ENCODE results near the gene FUNDC2.

FUNDC2 gene

DNA sequence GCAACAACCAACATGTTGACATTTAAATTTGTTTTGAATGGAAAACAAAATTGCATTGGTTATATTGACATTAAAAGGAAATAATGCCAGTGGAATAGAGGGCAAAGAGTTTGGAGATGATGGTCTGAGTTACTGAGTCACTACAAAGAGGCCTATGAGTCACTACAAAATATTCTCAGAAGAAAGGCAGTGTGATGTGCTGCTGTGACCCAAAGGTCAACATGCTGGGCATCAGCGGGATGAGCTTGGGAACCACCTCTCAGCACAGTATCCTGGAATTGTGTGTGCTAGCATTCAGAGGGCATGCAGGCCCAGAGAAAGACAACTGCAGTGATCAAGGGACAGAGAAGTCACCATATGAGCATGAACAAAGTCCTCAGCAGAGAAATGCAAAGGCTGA is 41.5 kb downstream of the FUNDC2 start:
- H3K4me1 ChIP-seq = peaks cover 19% of the 10 kb centered on the region
- no peak overlapping the region for H3K27ac ChIP-seq
- TF ChIP-seq Cebpa-rat (IDR thresholded peaks at IDR 0.05) = no peak
- H3K9me3 ChIP-seq = no peaks in the 10 kb centered on the region
- no peak overlapping the region for H3K4me2 ChIP-seq
- peaks cover 78% of the 10 kb centered on the region for H3K27me3 ChIP-seq
- H3K4me3 ChIP-seq = no peak overlapping the region
- no peaks in the 10 kb centered on the region for H3K36me3 ChIP-seq
- 0 out of 2 replicates have a peak, but pooled peaks cover 12% of the 10 kb centered on the region for H4K20me1 ChIP-seq
- H3K9ac ChIP-seq = no peak overlapping the region

DNA sequence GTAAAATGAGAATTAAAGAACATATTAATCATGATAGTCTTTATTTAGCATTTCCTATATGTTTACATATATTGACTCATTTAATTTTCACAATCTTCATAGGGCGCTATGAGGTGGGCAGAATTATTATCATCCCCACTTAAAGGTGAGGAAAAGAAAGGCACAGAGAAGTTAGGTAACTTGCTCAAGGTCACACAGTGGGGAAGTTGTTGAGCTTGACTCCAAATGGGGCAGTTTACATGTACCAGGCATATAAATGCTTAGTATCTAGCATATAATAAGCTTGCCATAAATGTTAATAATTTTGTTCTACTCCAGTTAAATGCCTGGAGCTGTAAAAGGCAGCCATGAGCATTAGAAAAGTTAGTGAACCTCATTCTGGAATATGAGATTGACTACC is 42.8 kb downstream of the FUNDC2 start:
- H3K4me3 ChIP-seq = peak overlapping the region; percentile 77

DNA sequence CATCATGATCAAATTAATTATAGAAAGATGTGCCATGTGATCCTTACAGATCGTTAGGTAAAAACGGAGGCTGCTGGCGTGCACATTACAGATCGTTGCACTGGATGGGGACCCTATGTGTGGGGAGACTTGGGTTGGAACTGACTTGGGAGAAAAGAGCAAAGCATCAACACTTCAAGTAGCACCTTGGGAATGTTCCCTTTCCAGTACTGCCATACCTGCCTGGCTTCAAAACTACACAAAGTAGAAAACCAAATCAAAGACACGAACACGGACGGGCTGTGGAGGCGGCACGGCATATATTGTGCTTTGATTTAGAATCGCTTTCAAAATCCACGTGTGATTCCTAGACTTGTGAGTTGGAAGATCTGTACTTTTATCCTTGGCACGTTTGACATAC is 43.4 kb downstream of the FUNDC2 start:
- no peaks in the 10 kb centered on the region for H3K9me3 ChIP-seq
- peak overlapping the region; percentile 80 for H3K9ac ChIP-seq
- peaks cover 27% of the 10 kb centered on the region for H3K4me1 ChIP-seq
- H3K27me3 ChIP-seq = peaks cover 75% of the 10 kb centered on the region
- peaks cover 4% of the 10 kb centered on the region; the same call in 1 of the 2 replicates for H3K36me3 ChIP-seq
- peak overlapping the region; percentile 61 for H3K4me2 ChIP-seq
- H3K4me3 ChIP-seq = peak overlapping the region; percentile 77
- 0 out of 2 replicates have a peak, but pooled peaks cover 14% of the 10 kb centered on the region for H4K20me1 ChIP-seq
- H3K27ac ChIP-seq = peak overlapping the region; percentile 71; the same call in 1 of the 2 replicates
- no peak for TF ChIP-seq Cebpa-rat (IDR thresholded peaks at IDR 0.05)

More for the DNA sequence above, 42.8 kb downstream of the FUNDC2 start:
- no peak for TF ChIP-seq Cebpa-rat (IDR thresholded peaks at IDR 0.05)
- H3K36me3 ChIP-seq = peaks cover 4% of the 10 kb centered on the region; the same call in 1 of the 2 replicates
- 0 out of 2 replicates have a peak, but pooled peaks cover 12% of the 10 kb centered on the region for H4K20me1 ChIP-seq
- peaks cover 27% of the 10 kb centered on the region for H3K4me1 ChIP-seq
- no peak overlapping the region for H3K27ac ChIP-seq
- H3K9ac ChIP-seq = no peak overlapping the region; the same call in 1 of the 2 replicates
- H3K9me3 ChIP-seq = no peaks in the 10 kb centered on the region
- peaks cover 79% of the 10 kb centered on the region for H3K27me3 ChIP-seq
- peak overlapping the region; percentile 61 for H3K4me2 ChIP-seq

DNA sequence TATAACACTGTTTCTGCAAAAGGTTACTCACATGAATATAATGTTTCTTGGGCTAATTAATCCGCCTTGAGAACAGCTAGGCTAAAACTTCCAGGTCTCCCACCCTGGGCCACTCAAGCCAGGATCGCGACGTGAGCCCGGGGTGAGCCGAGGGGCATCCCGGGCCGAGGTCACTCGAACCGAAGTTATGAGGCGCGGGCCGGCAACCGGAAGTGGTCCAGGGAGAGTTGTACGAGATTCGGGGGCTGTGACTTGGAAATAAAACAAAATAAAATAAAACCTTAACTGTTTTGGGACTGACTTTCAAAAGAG is 44.0 kb downstream of the FUNDC2 start:
- peak overlapping the region; percentile 71 for H3K27ac ChIP-seq
- peak overlapping the region; percentile 80 for H3K9ac ChIP-seq
- H3K4me3 ChIP-seq = peak overlapping the region; percentile 77
- no peaks in the 10 kb centered on the region for H3K9me3 ChIP-seq
- 0 out of 2 replicates have a peak, but pooled peaks cover 19% of the 10 kb centered on the region for H4K20me1 ChIP-seq
- peaks cover 27% of the 10 kb centered on the region for H3K4me1 ChIP-seq
- no peak for TF ChIP-seq Cebpa-rat (IDR thresholded peaks at IDR 0.05)
- H3K27me3 ChIP-seq = peaks cover 75% of the 10 kb centered on the region
- H3K36me3 ChIP-seq = peaks cover 4% of the 10 kb centered on the region; the same call in 1 of the 2 replicates
- peak overlapping the region; percentile 61 for H3K4me2 ChIP-seq

DNA sequence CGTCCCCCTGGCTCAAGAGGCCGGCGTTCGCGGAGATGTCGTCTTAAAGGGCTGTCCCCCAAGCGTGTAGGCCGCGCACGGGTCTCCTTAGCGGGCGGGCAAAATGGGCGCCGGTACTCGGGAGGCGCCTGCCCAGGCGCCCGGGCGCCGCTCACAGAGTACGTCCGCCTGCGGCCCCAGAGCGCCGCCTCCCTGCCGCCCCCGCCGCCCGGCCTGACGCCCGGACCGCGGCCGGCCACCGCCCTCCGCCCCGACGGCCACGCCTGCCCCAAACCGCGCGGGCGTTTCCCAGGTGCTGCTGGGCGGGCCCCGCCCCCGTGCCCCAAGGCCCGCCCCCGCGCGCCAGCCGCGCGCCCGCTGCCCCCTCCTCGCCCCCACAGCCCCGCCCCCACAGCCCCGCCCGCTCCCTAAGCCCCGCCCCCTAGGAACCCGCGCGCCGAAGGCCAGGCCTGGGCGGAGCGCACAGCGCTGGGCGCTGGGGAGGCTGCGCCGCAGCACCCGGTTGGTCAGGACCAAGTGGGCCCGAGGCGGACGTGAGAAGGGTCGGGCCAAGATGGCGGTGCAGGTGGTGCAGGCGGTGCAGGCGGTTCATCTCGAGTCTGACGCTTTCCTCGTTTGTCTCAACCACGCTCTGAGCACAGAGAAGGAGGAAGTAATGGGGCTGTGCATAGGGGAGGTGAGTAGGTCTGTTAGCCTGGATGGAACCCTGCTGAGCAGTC is 44.5 kb downstream of the FUNDC2 start, which contains the start of the genes BRCC3, CMC4 and MTCP1:
TSS of gene BRCC3 (plus strand) at position 534 of the 719 bp plus-strand sequence. CDS start at position 554, 20 bp downstream.
TSS of gene CMC4 (minus strand) at position 162 of the 719 bp plus-strand sequence. CDS start 7,113 bp downstream, outside the sequence.
TSS of gene MTCP1 (minus strand) at position 162 of the 719 bp plus-strand sequence. CDS start 5,126 bp downstream, outside the sequence.
- peaks cover 10% of the 10 kb centered on the region for H3K36me3 ChIP-seq
- peak within 1 kb of the TSS; percentile 86 for H3K9ac ChIP-seq
- 0 out of 2 replicates have a peak, but pooled peaks cover 21% of the 10 kb centered on the region for H4K20me1 ChIP-seq
- peaks cover 27% of the 10 kb centered on the region for H3K4me1 ChIP-seq
- TF ChIP-seq Cebpa-rat (IDR thresholded peaks at IDR 0.05) = no peak
- H3K27me3 ChIP-seq = peaks cover 75% of the 10 kb centered on the region
- peak within 1 kb of the TSS; percentile 77 for H3K27ac ChIP-seq
- peak within 1 kb of the TSS; percentile 77 for H3K4me3 ChIP-seq
- no peaks in the 10 kb centered on the region for H3K9me3 ChIP-seq
- H3K4me2 ChIP-seq = peak within 1 kb of the TSS; percentile 61

DNA sequence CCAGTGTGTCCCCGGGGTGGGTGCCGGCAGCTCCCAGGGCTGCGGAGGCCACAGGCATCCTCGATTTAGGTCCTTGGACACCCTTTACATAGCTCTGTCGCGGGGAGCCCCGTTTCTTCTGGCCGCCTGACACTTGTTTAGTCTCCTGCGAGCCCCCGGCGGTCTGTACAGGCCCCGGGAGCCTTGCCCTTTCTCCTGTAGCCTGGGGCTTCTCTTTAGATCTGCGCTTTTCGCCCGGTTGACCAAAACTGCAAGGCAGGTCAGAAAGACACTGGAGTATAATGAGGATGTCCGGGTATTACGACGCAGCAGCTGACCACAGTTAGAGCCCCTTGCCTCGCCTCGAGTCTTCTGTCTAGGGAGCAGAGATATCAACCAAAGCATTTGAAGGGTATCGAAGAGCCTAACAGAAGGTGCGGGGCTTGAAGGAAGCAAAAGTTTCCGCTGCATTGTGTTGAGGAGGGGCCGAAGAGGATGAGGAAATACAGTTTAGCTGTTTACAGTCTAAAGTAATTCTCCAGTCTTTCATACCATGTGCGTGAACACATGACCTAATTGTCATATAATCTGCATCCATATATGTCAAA is 45.1 kb downstream of the FUNDC2 start:
- H3K4me1 ChIP-seq = peaks cover 27% of the 10 kb centered on the region
- H3K27ac ChIP-seq = peak overlapping the region; percentile 77
- peak overlapping the region; percentile 42 for H3K4me2 ChIP-seq
- H4K20me1 ChIP-seq = 0 out of 2 replicates have a peak, but pooled peaks cover 19% of the 10 kb centered on the region
- H3K4me3 ChIP-seq = peak overlapping the region; percentile 77
- peaks cover 75% of the 10 kb centered on the region for H3K27me3 ChIP-seq
- TF ChIP-seq Cebpa-rat (IDR thresholded peaks at IDR 0.05) = no peak
- no peaks in the 10 kb centered on the region for H3K9me3 ChIP-seq
- peaks cover 16% of the 10 kb centered on the region for H3K36me3 ChIP-seq
- H3K9ac ChIP-seq = peak overlapping the region; percentile 86

DNA sequence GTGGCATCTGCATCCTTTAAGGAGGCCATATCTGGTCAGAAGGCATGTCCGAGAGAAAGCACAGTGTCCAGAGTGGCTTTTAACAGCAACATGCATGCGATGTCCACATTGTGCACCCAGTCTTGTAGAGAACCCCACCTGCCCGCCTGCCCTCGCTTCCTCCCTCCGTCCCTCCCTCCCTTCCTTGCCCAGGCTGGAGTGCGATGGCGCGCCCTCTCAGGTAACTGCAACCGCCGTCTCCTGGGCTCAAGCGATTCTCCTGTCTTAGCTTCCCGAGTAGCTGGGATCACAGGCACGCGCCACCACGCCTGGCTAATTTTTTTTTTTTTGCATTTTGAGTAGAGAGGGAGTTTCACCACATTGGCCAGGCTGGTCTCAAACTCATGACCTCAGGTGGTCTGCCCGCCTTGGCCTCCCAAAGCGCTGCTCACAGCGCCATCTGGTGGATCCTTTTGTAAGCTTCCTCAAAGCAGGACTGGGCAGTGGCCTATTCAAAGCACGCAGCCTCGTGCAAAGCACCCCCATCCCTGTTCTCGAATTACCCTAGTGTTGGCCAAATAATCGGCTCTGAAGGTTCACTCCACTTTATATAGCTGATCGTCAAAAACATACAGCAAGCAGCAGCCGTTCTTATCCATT is 59.7 kb downstream of the FUNDC2 start:
- H3K27me3 ChIP-seq = peaks cover 75% of the 10 kb centered on the region
- no peak for TF ChIP-seq Cebpa-rat (IDR thresholded peaks at IDR 0.05)
- no peak overlapping the region for H3K4me3 ChIP-seq
- H3K27ac ChIP-seq = no peak overlapping the region
- H4K20me1 ChIP-seq = peaks cover 14% of the 10 kb centered on the region; the same call in 1 of the 2 replicates
- no peaks in the 10 kb centered on the region for H3K9me3 ChIP-seq
- H3K36me3 ChIP-seq = peaks cover 57% of the 10 kb centered on the region
- no peak overlapping the region for H3K4me2 ChIP-seq
- H3K4me1 ChIP-seq = no peaks in the 10 kb centered on the region
- H3K9ac ChIP-seq = no peak overlapping the region

DNA sequence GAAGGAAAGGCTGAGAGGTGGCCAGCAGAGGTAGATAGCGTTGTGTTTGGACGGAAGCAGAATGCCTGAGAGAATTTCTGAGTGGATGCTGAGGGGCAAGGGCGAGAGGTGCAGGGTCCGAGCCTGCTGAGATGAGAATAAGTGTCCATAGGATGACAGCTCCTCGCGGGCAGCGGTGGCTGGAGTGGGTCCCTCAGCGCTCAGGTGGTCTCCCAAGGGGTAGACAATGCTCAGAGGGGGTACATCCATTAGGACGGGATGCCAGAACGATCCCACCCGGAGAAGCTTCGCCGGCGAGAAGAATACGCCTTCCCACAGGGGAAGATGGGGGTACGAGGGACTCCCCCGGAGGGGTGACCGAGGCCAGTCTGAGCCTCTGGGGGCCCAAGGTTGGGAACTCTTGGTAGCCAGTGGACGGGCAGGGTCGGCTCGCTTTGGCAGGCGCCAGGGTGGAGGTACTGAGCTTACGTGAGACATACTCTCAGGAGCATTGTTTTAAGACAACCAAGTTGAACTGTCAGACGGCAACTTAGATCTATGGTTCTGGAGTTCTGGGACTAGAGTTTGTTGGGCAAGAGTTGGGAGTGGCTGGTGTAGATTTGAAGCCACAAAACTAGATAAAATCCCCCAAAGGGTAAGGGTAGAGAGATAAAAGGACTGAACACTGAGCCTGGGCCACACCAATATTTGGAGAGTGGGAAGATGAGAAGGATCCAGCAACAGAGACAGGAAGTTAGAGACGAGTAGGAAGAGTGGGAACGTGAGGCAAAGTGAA is 60.5 kb downstream of the FUNDC2 start:
- H3K4me1 ChIP-seq = no peaks in the 10 kb centered on the region
- peaks cover 68% of the 10 kb centered on the region for H3K27me3 ChIP-seq
- H3K4me3 ChIP-seq = no peak overlapping the region
- H3K27ac ChIP-seq = no peak overlapping the region
- H3K36me3 ChIP-seq = peaks cover 58% of the 10 kb centered on the region
- no peak for TF ChIP-seq Cebpa-rat (IDR thresholded peaks at IDR 0.05)
- H4K20me1 ChIP-seq = peaks cover 14% of the 10 kb centered on the region; the same call in 1 of the 2 replicates
- no peak overlapping the region for H3K4me2 ChIP-seq
- H3K9me3 ChIP-seq = no peaks in the 10 kb centered on the region
- H3K9ac ChIP-seq = no peak overlapping the region

All from BLaER1 (cell line).